K562 (cell line): ENCODE measurements around the gene SAT1. TPM values are rescaled to one million over a fixed set of nuclear protein-coding genes. Genes with fewer than 3 reads are reported as not detected.

Experiments used
- DMBX1 ChIP-seq: fragments of 250-450 bp; sonication (Bioruptor Pico); IDR thresholded peaks from 2 replicates; pipeline ENCODE4 v1.8.0; 2022; ENCODE audit warnings: inconsistent platforms, mild to moderate bottlenecking, moderate library complexity, borderline replicate concordance
- EGR1 ChIP-seq: fragments of 450-650 bp; conservative IDR thresholded peaks from 2 replicates; pipeline ENCODE4 v1.6.1; 2017; ENCODE audit warnings: mild to moderate bottlenecking
- ETV1 ChIP-seq: fragments of 450-650 bp; conservative IDR thresholded peaks from 2 replicates; pipeline ENCODE4 v1.6.1; 2016; ENCODE audit warnings: missing genetic modification characterization, control low read depth, low read depth, missing compliant biosample characterization
- ETV5 ChIP-seq: sonication (generic); formaldehyde crosslinking; IDR thresholded peaks from 2 replicates; pipeline ENCODE4 v1.4.0; 2020; ENCODE audit warnings: low read depth, mild to moderate bottlenecking, missing genetic modification reagents
- FOSL1 ChIP-seq: fragments of 200-800 bp; sonication (Bioruptor generic); conservative IDR thresholded peaks from 2 replicates; pipeline ENCODE4 v1.6.1; 2016; ENCODE audit warnings: missing genetic modification characterization, missing compliant biosample characterization
- HCFC1 ChIP-seq: IDR thresholded peaks from 2 replicates; pipeline ENCODE4 v1.6.1; 2012; ENCODE audit warnings: low read depth, low read length, improper control_type of control experiment
- HSF4 ChIP-seq: fragments of 250-450 bp; sonication (Bioruptor Pico); IDR thresholded peaks from 2 replicates; pipeline ENCODE4 v2.1.2; 2022; ENCODE audit warnings: mild to moderate bottlenecking, moderate library complexity, borderline replicate concordance
- ID3 ChIP-seq, 2 experiments: fragments of 250-450 bp in 1 of 2; fragments of 450-650 bp in 1 of 2; sonication (Bioruptor Pico) in 1 of 2; IDR thresholded peaks; 2 replicates each; pipeline versions ENCODE4 v1.6.1 to v1.8.0; 2016 to 2021; ENCODE audit warnings: mild to moderate bottlenecking in 2 of 2, moderate library complexity in 2 of 2, missing compliant biosample characterization in 1 of 2, missing genetic modification characterization in 1 of 2
- MED1 ChIP-seq: sonication (generic); formaldehyde crosslinking; IDR thresholded peaks from 2 replicates; pipeline ENCODE4 v1.8.1; 2023; ENCODE audit warnings: missing genetic modification reagents, borderline replicate concordance
- NCOA6 ChIP-seq: fragments of 450-650 bp; IDR thresholded peaks from 2 replicates; pipeline ENCODE4 v1.6.1; 2017; ENCODE audit warnings: mild to moderate bottlenecking
- NFIC ChIP-seq: fragments of 450-650 bp; IDR thresholded peaks from 2 replicates; pipeline ENCODE4 v1.6.1; 2017; ENCODE audit warnings: mild to moderate bottlenecking, inconsistent platforms
- NONO ChIP-seq, 2 experiments: fragments of 200-400 bp in 1 of 2; fragments of 450-650 bp in 1 of 2; formaldehyde crosslinking in 1 of 2; IDR thresholded peaks; 2 replicates each; pipeline ENCODE4 v1.6.1; 2017; ENCODE audit warnings: low read depth in 2 of 2, mild to moderate bottlenecking in 2 of 2, moderate library complexity in 2 of 2, low read length in 1 of 2
- NR1H2 ChIP-seq: sonication (generic); formaldehyde crosslinking; IDR thresholded peaks from 2 replicates; pipeline ENCODE4 v1.4.0; 2020; ENCODE audit warnings: mild to moderate bottlenecking, missing genetic modification reagents
- POLR2A ChIP-seq: fragments of 450-650 bp; conservative IDR thresholded peaks from 2 replicates; pipeline ENCODE4 v1.6.1; 2016
- POLR2H ChIP-seq: IDR thresholded peaks from 2 replicates; pipeline ENCODE4 v1.6.1; 2016; ENCODE audit warnings: missing genetic modification characterization, low read depth, mild to moderate bottlenecking, control low read depth, missing compliant biosample characterization, moderate library complexity
- POLR3A ChIP-seq: IDR thresholded peaks from 2 replicates; pipeline ENCODE4 v1.6.1; 2011; ENCODE audit warnings: borderline replicate concordance, mild to moderate bottlenecking, moderate library complexity; ENCODE audit not compliant: insufficient read length, insufficient read depth; ENCODE audit errors: extremely low read depth
- RBBP5 ChIP-seq: fragments of 200-600 bp; sonication (generic); IDR thresholded peaks from 2 replicates; pipeline ENCODE4 v1.6.1; 2012; ENCODE audit warnings: borderline replicate concordance, mild to moderate bottlenecking, low read length, control low read depth, inconsistent platforms; ENCODE audit not compliant: insufficient read depth, poor library complexity, severe bottlenecking
- SIX5 ChIP-seq, 2 experiments: IDR thresholded peaks; 2 replicates each; pipeline ENCODE4 v1.6.1; 2011; ENCODE audit warnings: low read length in 2 of 2, borderline replicate concordance in 1 of 2, low read depth in 1 of 2, mild to moderate bottlenecking in 1 of 2, moderate library complexity in 1 of 2; ENCODE audit not compliant: insufficient read depth in 1 of 2
- SMARCE1 ChIP-seq: fragments of 450-650 bp; IDR thresholded peaks from 2 replicates; pipeline ENCODE4 v1.7.1; 2016; ENCODE audit warnings: mild to moderate bottlenecking
- SPI1 ChIP-seq: IDR thresholded peaks from 2 replicates; pipeline ENCODE4 v1.6.1; 2011; ENCODE audit warnings: low read depth, low read length, control low read depth, borderline replicate concordance
- SRF ChIP-seq, 2 experiments: fragments of 250-450, 450-650 bp in 1 of 2; sonication (Bioruptor Pico) in 1 of 2; sonication (generic) in 1 of 2; formaldehyde crosslinking; IDR thresholded peaks; 2 replicates each; pipeline versions ENCODE4 v1.5.0 to v1.5.1; 2020 to 2022; ENCODE audit warnings: mild to moderate bottlenecking in 1 of 2, missing genetic modification reagents in 1 of 2
- SUPT5H ChIP-seq: fragments of 450-650 bp; IDR thresholded peaks from 2 replicates; pipeline ENCODE4 v1.6.1; 2016
- TEAD4 ChIP-seq, 2 experiments: sonication (generic) in 1 of 2; formaldehyde crosslinking in 1 of 2; IDR thresholded peaks; 2 replicates each; pipeline versions ENCODE4 v1.6.1 to v1.8.0; 2012 to 2022; ENCODE audit warnings: borderline replicate concordance in 1 of 2, inconsistent platforms in 1 of 2, low read length in 1 of 2, mild to moderate bottlenecking in 1 of 2, missing genetic modification reagents in 1 of 2
- TFAP4 ChIP-seq: sonication (generic); formaldehyde crosslinking; IDR thresholded peaks from 2 replicates; pipeline ENCODE4 v1.8.0; 2022; ENCODE audit warnings: missing genetic modification reagents, mild to moderate bottlenecking, moderate library complexity, borderline replicate concordance
- ZNF511 ChIP-seq: sonication (generic); formaldehyde crosslinking; IDR thresholded peaks from 2 replicates; pipeline ENCODE4 v1.8.0; 2022; ENCODE audit warnings: mild to moderate bottlenecking, missing genetic modification reagents
- polyA plus RNA-seq, 8 experiments: library from polyadenylated mRNA; depleted of rRNA in 4 of 8; stranded (reverse) in 5 of 8; unstranded in 3 of 8; fragments of >200 nt; fragmentation: Nextera tagmentation in 2 of 8; fragmentation: Illumina TruSeq in 1 of 8; extraction: Ambion mirVana in 2 of 8; extraction: Trizol in 1 of 8; gene quantifications; 2 replicates each; pipeline versions ENCODE4 v1.2.1 to v1.2.3, GENCODE V29; 2011 to 2014; ENCODE audit warnings: inconsistent platforms in 1 of 8, missing spikeins in 1 of 8
- total RNA-seq, 7 experiments: library from RNA; depleted of rRNA in 6 of 7; stranded (reverse); fragments of >200 nt in 6 of 7; fragmentation: Illumina TruSeq in 2 of 7; extraction: Trizol in 2 of 7; gene quantifications; 2 replicates each; pipeline versions ENCODE4 v1.2.1 to v1.2.3, GENCODE V29; 2011 to 2021; ENCODE audit warnings: low replicate concordance in 1 of 7

SAT1 gene
- total and polyA plus RNA-seq, 9 of the 15 experiments (the other 6 are each of a cell fraction or from before 2014, with no cell fraction given): 47.4 to 194 (median 74.1) TPM

- TF ChIP-seq TFAP4 (peak; percentile 68), NR1H2 (CRISPR knock-in tag) (no peak), SUPT5H (peak; percentile 76), POLR3A (no peak), ID3 (CRISPR knock-in tag; IDR thresholded peaks at IDR 0.05) (no peak), ID3 (tag; IDR thresholded peaks at IDR 0.05) (0 out of 2 replicates have a peak, but pooled peaks have one; percentile 15), SPI1 (peak; percentile 87), ETV5 (CRISPR knock-in tag) (peak; percentile 42; the same call in 1 of the 2 replicates), ZNF511 (CRISPR knock-in tag) (peak; percentile 49; the same call in 1 of the 2 replicates), DMBX1 (CRISPR knock-in tag) (no peak), HCFC1 (0 out of 2 replicates have a peak, but pooled peaks have one; percentile 7), NCOA6 (no peak), RBBP5 (peak; percentile 57), TEAD4 (IDR thresholded peaks at IDR 0.05; ENCODE audit: low read length) (peak; percentile 71), TEAD4 (CRISPR knock-in tag; IDR thresholded peaks at IDR 0.05; ENCODE audit: borderline replicate concordance) (no peak), NFIC (peak; percentile 81), ETV1 (0 out of 2 replicates have a peak, but pooled peaks have one; percentile 17), NONO (IDR thresholded peaks at IDR 0.05; ENCODE audit: low read depth in 2 of 2, low read length in 1 of 2) (peak in 1 of 2 experiments; percentile 92; a peak in 2 of 4 replicates), SRF (CRISPR knock-in tag; IDR thresholded peaks at IDR 0.05) (peak in 1 of 2 experiments; percentile 49; a peak in 2 of 4 replicates), FOSL1 (tag) (peak; percentile 83), SIX5 (IDR thresholded peaks at IDR 0.05; ENCODE audit: borderline replicate concordance in 1 of 2, insufficient read depth in 1 of 2, low read depth in 1 of 2, low read length in 2 of 2) (no peak), SMARCE1 (peak; percentile 61; the same call in 1 of the 2 replicates), POLR2A (peak; percentile 76), HSF4 (no peak), EGR1 (peak; percentile 70), POLR2H (peak; percentile 32; the same call in 1 of the 2 replicates), MED1 (no peak)
These were observed 40.0 kb upstream of the SAT1 start, which contains the start of gene ACOT9 (continued) for GRCh38 chrX:23742697-23743622.
